GM12872 (cell line): ENCODE data around the gene XPR1.

Source experiments
- CTCF ChIP-seq: IDR thresholded peaks from 3 replicates; pipeline ENCODE4 v1.5.1; 2011; ENCODE audit warnings: low read depth, mild to moderate bottlenecking, low read length, moderate library complexity; ENCODE audit not compliant: insufficient read depth

XPR1 gene

GRCh38 chr1:180811886-180812285 lies 180.1 kb downstream of the XPR1 start:
- TF ChIP-seq CTCF: no peak

- TF ChIP-seq CTCF: no peak
Measured at GRCh38 chr1:180814258-180814657, 182.4 kb downstream of the XPR1 start.

- no peak for TF ChIP-seq CTCF
Measured at GRCh38 chr1:180815188-180815587, 183.4 kb downstream of the XPR1 start.

GRCh38 chr1:180816132-180816531 lies 184.3 kb downstream of the XPR1 start:
- TF ChIP-seq CTCF: no peak

- TF ChIP-seq CTCF: no peak
Measured at GRCh38 chr1:180821970-180822369, 190.1 kb downstream of the XPR1 start.

GRCh38 chr1:180836449-180836848 lies 204.6 kb downstream of the XPR1 start:
- no peak for TF ChIP-seq CTCF

GRCh38 chr1:180837020-180837419 lies 205.2 kb downstream of the XPR1 start:
- TF ChIP-seq CTCF: no peak

- TF ChIP-seq CTCF: no peak
Measured at GRCh38 chr1:180838535-180838934, 206.7 kb downstream of the XPR1 start.
